HG03045 (cell line): ENCODE results near the gene RLN3.

Experiments used
- ATAC-seq: cut with Tn5 transposase; IDR thresholded peaks from one replicate; pipeline ENCODE4 v1.9.1; 2021; ENCODE audit warnings: mild to moderate bottlenecking, moderate library complexity; ENCODE audit not compliant: unreplicated experiment

RLN3 gene

GRCh38 chr19:14052470-14052869 is 24.5 kb downstream of the RLN3 start:
- ATAC-seq: no peak

DNA sequence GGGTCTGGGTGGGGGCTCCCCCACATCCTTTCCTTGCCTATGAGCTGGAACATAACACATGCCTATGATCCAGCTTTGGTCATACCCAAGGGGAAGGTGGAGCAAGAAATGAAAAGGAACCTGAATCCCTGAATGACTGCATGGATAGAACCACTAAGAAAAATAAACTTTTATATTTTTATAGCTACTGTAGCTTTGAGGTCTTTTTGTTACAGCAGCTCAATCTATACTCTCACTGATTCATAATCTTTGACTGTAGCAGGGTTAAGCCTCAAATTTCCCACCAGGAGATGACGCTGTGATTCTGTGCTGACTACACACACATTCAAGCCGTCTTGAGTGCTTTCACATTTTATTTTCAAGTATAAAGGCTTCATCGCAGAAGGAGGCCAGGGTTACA is 25.1 kb downstream of the RLN3 start:
- no peak for ATAC-seq

DNA sequence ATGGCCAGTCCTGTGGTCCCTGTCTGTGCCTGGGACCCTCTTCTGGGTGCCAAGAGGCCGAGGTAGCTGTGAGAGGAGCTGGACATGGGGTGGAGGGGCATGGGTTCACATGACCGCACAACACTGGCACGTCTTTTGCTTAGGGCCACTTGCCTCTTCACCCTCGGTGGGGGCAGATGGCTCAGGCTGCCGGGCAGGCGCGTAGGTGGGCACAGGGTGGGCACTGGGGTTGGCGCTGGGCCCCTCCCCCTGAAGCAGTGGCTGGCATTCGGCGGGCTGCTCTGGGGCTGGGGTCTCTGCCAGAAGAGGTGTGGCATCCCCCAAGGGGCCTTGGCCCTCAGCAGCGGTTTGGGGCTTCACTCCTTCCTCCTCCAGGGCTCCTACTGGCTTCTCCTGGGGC is 25.6 kb downstream of the RLN3 start:
- ATAC-seq: no peak

GRCh38 chr19:14054099-14054498 is 26.2 kb downstream of the RLN3 start:
- no peak for ATAC-seq

- ATAC-seq: no peak
Measured at GRCh38 chr19:14054721-14055120, 26.8 kb downstream of the RLN3 start.

- no peak for ATAC-seq
Measured at GRCh38 chr19:14055396-14055795, 27.4 kb downstream of the RLN3 start.

DNA sequence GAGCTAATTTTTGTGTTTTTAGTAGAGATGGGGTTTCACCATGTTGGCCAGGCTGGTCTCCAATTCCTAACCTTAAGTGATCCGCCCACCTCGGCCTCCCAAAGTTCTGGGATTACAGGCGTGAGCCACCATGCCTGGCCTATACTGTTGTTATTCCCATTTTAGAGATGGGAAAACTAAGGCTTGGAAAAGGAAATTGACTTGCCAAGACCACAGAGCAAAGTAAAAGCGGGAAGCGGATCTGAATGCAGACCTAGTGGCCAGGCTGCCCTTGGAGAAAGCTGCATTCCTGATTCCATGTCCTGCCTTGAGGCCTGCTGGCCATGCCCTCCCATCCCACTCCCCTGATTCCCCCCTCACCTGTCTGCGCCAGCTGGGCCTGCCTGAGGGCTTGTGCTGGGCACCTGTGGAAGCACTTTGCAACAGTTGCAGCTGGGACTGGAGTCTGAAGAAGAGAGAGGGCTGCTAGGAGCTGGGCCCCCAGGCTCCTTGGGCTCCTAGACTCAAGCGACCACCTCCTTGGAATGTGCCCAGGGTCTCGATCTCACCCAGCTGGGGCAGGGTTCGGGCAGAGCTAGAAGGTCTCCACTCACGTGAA is 28.2 kb downstream of the RLN3 start:
- ATAC-seq: no peak

GRCh38 chr19:14056741-14057356 is 28.9 kb downstream of the RLN3 start:
- no peak for ATAC-seq

- ATAC-seq: no peak
Measured at GRCh38 chr19:14058182-14059092, 30.5 kb downstream of the RLN3 start.

- no peak for ATAC-seq
Measured at GRCh38 chr19:14059093-14059480, 31.1 kb downstream of the RLN3 start.

- no peak for ATAC-seq
Measured at GRCh38 chr19:14059652-14060155, 31.8 kb downstream of the RLN3 start.

DNA sequence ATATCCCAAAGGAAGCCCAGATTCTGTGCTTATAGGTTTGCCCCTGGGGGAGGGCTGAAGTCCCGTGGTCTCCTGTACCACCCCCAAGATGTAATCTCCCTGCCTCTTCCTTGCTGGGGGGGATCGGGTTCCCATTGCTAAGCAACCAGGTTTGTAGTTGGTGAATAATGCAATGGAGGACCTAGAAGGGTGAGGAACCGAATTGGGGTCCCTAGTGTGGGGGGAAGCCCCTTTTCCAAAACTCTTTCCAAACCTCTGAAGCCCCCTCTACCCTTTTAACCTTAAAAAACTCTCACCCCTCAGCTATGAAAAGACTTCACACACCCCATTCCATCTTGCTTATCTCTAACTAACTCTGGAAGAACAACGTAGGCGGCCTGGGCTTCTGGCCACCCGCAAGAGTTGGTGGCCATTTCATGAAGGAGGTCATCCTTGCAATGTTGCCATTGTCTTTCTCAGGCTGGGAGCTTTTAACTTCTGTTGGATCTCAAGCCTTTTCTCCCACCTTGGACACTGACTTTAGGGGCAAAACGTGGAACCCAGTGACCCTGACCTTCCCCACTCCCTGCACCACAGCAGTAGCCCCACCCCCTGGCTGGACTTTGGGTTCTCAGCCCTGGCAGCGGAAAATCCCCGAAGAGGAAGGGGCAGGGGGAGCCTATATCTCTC is 33.3 kb downstream of the RLN3 start:
- no peak for ATAC-seq

GRCh38 chr19:14061751-14062557 is 34.0 kb downstream of the RLN3 start, which contains the start of gene PALM3:
Gene PALM3 (minus strand): TSS chr19:14062076. CDS start chr19:14061980, 96 bp downstream.
- ATAC-seq: no peak

DNA sequence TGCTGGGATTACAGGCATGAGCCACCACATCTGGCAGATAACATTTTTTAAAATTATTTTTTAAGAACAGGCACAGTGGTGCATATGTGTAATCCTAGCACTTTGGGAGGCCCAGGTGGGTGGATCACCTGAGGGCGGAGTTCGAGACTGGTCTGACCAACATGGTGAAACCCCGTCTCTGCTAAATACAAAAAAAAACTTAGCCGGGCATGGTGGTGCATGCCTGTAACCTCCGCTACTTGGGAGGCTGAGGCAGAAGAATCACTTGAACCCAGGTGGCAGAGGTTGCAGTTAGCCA is 34.6 kb downstream of the RLN3 start:
- no peak for ATAC-seq

DNA sequence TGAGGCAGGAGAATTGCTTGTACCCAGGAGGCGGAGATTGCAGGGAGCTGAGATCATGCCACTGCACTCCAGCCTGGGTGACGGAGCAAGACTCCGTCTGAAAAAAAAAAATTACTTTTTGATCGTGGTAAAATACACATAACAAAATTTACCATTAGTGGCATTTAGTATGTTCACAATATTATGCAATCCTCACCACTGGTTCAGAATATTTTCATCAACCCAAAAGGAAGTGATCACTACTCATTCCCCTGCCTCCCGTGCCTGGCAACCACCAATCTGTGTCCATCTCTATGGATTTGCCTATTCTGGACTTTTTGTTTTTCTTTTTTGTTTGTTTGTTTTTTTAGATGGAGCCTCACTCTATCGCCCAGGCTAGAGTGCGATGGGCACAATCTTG is 35.2 kb downstream of the RLN3 start:
- ATAC-seq: no peak

DNA sequence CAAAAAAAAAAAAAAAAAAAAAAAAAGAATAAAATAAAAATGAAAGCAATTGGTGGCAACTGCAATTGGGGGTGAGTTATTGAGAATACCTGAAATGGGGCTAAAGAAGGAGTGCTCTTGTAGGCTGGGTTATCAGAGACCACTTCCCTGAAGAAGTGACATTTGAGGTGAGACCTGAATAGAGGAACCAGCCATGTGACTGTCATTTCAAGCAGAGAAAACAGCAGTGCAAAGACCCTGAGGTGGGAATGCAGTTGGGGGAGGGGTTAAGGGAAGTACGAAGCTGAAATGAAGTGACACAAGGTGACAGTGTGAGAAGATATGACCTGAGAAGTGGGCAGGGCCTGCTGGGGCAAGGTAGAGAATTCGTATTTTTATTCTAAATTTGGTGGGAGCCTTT is 38.2 kb downstream of the RLN3 start:
- ATAC-seq: no peak

DNA sequence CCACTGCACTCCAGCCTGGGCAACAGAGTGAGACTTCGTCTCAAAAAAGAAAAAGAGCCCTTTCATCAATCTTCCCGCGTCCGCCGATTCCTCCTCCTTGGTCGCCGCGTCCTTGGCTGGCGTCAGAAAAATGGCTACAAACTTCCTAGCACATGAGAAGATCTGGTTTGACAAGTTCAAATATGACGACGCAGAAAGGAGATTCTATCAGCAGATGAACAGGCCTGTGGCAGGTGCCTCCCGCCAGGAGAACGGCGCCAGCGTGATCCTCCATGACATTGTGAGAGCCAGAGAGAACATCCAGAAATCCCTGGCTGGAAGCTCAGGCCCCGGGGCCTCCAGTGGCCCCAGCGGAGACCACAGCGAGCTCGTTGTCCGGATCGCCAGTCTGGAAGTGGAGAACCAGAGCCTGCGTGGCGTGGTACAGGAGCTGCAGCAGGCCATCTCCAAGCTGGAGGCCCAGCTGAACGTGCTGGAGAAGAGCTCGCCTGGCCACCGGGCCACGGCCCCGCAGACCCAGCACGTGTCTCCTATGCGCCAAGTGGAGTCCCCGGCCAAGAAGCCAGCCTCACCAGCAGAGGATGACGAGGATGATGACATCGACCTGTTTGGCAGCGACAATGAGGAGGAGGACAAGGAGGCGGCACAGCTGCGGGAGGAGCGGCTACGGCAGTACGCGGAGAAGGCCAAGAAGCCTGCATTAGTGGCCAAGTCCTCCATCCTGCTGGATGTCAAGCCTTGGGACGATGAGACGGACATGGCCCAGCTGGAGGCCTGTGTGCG is 42.5 kb downstream of the RLN3 start:
- ATAC-seq: no peak

DNA sequence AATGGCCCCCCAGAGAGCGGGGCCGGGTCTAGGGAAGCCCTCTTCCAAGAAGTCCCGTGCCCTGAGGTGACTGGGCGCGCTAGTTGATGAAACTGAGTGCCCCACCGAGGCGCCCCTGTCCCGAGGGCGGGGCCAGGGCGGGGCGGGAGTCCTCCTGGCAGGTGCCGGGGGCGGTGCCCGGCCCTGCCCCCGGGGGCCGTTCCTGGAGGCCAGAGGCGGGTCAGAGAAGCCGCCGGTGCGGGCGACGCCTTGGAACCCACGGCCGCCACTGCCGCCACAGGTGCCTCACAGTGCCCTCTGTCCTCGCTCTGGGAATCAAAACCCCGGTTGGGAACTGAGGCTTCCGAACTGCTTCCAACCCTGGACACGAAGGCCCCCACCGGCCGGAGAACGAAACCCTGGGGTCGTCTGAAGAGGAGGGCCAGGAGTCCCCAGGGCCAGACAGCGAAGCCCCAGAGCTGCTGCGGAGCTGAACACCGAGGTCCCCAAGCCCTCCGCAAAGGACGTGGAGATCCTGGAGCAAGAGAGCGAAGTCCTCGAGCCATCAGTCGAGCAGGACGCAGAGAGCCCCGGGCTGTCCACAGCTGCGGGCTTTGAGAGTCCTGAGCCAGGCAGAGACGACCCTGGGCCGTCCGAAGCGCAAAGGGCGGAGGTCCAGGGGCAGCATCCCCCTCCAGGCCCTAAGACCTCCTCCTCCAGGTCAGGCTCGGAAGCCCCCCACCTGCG is 44.8 kb downstream of the RLN3 start, which contains the start of gene MISP3:
MISP3 (plus strand) TSS at position 252 of the 726 bp plus-strand sequence. CDS start 524 bp downstream, outside the sequence.
- no peak for ATAC-seq
